CD4-positive, alpha-beta T cell treated with Interleukin-4 for 4 hours (primary cell): ENCODE measurements around the gene GPR148.
A peak's percentile ranks its signal among the peaks of the same experiment; 100 is the strongest.
"Not testable (repeated sequence)": the region's sequence is repeated elsewhere in the genome, so short reads cannot be mapped to it uniquely, and the experiment has no call there.

Experiments
- DNase-seq: peaks from one replicate; pipeline ENCODE4 v3.0.0-alpha.2; 2020

Gene GPR148, protein sequence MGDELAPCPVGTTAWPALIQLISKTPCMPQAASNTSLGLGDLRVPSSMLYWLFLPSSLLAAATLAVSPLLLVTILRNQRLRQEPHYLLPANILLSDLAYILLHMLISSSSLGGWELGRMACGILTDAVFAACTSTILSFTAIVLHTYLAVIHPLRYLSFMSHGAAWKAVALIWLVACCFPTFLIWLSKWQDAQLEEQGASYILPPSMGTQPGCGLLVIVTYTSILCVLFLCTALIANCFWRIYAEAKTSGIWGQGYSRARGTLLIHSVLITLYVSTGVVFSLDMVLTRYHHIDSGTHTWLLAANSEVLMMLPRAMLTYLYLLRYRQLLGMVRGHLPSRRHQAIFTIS

GRCh38 chr2:130728549-130729316 is at the start of gene GPR148:
GPR148 (plus strand) TSS chr2:130729070; CDS start chr2:130729152, 82 bp downstream.
- DNase-seq: no peak

DNA sequence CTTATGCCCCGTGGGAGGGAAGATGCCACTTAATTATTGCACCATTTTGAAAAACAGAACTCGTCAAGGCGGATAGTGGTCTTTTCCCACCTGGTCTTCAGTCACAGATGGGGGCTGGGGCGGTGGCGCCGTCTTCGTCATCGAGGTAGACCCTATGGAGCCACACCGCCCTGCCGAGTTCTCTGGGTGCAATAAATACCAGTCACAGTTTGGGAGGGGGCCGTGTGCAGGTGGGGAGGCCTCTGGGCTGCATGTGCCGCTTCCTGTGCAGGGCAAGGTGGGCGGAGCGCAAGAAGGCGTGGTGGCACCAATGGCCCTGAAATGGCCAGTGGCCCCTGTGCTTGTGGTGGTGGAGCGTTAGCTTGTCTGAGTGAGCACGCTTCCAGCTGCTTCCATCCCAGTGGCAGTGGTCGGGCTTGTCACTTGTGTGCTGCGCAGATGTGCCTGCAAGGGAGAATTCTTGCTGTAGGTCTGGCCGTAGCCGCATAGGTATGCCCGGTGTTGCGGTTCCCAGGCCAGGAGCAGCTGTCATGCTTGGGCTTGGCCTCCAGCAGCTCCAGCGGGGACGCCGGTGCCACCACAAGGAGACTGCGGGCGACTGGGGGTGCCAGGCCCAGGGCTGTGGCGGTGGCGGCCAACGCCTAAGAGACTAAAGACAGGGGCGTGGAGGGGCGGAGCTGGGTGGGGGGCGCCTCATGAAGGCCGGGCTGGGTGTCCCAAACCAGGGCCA is 36.7 kb upstream of the GPR148 start:
- DNase-seq: not testable (repeated sequence)

DNA sequence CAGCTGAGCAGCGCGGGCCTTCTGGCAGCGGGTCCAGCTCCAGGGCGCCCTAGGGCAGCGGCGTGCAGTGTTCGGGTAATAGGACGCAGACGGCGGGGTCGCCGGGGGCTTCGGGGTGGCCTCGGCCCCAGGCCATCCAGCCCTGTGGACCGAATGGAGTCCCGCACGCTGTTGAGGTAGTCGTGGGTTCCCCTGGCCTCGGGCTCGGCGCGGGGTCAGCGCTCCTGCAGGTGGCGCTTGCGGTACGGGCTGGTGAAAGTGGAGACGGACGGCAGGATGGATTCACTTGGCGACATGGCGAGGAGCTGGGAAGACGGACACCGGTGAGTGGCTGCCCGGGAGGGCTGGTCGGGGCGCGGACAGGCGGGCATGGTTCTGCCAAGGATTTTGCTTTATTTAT is 35.4 kb upstream of the GPR148 start:
- peak; percentile 2 for DNase-seq

GRCh38 chr2:130703250-130703649 is 25.6 kb upstream of the GPR148 start:
- not testable (repeated sequence) for DNase-seq

DNA sequence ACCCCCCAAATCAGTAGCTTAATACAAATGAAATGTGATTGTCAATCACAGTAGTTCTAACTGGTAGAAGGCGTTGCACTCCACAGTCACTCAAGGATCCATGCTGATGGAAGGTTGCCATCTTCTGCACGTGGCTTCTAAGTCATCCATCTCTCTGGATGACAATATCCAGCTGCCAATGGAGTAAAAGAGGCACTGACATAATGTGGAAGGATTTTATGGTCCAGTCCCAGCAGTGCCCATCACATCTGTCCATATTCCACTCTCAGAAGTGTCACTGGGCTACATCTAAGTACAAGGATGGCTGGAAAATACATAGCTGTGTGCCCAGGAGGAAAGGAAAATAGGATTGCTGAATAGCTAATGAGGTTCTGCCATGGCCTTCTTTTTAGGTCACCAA is 14.1 kb upstream of the GPR148 start:
- DNase-seq: not testable (repeated sequence)

GRCh38 chr2:130720036-130720435 is 8.8 kb upstream of the GPR148 start:
- DNase-seq: no peak

DNA sequence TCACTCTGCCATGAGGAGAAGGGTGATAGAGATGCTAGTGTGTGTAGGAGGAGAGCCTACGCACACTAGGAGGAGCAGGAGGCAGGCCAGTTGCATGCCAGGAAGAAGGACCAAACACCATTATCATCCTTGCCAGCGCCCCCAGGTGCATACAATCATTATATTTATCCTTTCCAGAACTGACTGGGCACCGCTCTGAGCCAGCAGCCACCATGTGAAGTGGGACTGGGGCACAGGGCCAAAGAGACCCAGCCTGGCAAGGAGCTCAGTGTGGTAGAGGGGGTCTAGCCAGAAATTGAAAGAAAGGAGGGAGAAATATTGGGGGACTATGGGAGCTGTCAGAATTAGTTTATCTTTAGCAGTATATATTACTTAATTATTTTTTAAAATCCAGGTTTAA is 8.3 kb upstream of the GPR148 start:
- DNase-seq: no peak

GRCh38 chr2:130724455-130724854 is 4.4 kb upstream of the GPR148 start:
- DNase-seq: no peak

DNA sequence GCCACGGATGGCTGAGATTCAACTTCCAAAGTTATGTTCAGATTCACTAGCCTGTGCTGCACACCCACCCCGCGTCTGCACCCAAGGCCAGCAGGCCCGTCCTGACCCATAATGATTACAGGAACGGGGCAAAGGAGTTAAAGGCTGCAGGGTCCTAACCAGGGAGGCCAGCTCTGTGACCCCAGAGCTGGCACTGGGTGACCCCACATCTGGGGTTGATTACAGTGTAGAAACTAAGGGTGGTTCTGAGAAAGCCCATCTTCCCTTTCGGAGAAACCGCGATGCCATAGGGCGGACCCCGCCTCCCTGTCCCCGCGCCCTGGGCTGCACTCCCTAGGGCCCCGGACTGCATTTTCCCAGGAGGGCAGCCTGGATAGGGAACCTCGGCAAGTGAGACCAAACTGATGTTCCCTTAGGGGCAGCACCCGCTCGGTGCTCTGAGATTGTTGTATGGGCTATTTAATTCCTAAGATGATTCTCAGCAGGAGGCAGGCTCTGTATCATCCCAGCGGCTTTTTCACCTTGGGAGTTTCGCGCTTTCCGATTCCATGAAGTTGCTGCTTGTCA is 2.2 kb upstream of the GPR148 start:
- no peak for DNase-seq

- DNase-seq: peak; percentile 88
Observed at GRCh38 chr2:130727286-130727924, 1.5 kb upstream of the GPR148 start.

DNA sequence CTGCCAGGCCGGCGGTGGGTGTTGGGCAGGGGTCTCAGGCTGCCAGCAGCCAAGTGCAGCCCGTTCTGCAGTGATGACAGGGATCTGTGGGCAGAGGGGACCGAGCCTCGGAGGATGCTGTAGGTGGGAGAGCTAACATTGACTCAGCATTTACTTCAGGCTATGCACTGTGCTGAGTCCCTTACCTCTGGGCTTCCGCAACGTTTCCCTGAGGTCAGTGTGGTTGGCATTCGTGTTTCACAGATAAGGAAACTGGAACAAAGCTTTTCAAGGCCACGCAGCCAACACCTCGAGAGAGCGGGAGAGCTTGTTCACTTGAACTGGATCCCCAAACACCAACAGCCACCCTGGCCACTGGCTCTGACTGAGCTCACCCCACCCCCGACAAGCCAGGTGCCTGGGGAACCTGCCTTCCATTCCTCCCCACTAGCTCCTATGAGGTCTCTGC is 839 bp upstream of the GPR148 start:
- peak; percentile 39 for DNase-seq

GRCh38 chr2:130729322-130730299 is 741 bp downstream of the GPR148 start:
- no peak for DNase-seq

DNA sequence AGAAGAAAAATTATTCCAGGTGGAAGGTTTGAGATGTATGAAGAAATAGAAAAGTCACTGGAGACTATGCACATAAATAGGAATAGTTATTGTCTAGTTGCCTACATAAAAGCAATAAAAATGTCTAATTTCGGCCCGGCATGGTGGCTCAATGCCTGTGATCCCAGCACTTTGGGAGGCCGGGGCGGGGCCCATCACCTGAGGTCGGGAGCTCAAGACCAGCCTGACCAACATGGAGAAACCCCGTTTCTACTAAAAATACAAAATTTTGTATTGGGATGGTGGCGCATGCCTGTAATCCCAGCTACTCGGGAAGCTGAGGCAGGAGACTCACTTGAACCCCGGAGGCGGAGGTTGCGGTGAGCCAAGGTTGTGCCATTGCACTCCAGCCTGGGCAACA is 3.4 kb downstream of the GPR148 start:
- not testable (repeated sequence) for DNase-seq

DNA sequence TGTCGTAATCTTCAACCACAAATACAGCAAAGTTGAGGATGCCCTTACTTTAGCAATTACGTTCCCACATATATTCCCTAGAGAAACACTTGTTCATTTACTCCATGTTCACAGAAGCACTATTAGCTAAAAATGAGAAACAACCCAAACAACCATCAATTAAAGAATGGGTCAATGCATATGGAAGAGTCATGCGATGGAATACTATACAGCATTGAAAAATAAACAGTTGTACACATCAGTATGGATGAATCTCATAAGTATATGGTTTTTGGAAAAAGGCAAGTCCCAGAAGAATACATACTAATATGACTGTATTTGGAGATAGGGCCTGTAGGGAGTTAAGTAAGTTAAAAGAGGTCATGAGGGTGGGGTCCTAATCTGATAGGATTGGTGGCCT is 6.3 kb downstream of the GPR148 start:
- no peak for DNase-seq

DNA sequence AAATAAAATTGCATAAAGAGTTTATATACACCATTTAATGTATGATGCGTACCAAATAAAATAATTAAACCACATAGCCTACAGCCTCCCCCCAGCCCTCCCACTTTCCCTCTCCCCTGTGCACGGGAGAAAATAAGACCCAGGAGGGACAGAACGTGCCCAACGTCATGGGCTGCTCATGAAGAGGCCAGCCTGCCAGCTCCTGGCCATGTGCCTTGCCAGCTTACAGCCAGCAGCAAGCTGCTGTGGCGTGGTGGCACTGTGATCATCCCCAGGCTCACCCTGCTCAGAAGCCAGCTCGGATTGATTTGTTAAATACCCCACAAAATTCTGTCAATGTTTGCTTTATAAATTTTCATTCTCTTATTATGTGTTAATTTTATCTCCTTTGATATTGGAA is 7.6 kb downstream of the GPR148 start:
- no peak for DNase-seq

GRCh38 chr2:130737592-130737991 is 8.7 kb downstream of the GPR148 start:
- DNase-seq: no peak

- no peak for DNase-seq
Observed at GRCh38 chr2:130740671-130741070, 11.8 kb downstream of the GPR148 start.

DNA sequence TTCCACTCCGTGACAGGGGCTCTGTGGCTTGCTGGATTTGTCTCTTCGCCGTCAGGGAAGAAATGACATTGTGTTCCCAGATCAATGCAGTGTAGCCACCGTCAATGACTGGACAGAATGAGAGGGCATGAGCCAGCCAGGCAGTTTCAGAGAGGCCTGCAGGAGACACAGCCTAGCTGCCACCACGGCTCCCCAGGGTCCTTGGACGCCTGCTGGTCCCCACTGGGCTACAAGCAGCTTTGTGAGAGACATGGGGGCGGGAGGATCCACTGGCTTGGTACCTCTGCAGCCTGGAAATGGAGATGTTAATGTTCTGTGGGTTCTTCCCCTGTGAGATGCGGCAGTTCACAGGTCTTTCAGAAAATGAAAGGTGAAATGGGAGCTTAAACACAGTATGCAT is 14.4 kb downstream of the GPR148 start:
- DNase-seq: no peak

DNA sequence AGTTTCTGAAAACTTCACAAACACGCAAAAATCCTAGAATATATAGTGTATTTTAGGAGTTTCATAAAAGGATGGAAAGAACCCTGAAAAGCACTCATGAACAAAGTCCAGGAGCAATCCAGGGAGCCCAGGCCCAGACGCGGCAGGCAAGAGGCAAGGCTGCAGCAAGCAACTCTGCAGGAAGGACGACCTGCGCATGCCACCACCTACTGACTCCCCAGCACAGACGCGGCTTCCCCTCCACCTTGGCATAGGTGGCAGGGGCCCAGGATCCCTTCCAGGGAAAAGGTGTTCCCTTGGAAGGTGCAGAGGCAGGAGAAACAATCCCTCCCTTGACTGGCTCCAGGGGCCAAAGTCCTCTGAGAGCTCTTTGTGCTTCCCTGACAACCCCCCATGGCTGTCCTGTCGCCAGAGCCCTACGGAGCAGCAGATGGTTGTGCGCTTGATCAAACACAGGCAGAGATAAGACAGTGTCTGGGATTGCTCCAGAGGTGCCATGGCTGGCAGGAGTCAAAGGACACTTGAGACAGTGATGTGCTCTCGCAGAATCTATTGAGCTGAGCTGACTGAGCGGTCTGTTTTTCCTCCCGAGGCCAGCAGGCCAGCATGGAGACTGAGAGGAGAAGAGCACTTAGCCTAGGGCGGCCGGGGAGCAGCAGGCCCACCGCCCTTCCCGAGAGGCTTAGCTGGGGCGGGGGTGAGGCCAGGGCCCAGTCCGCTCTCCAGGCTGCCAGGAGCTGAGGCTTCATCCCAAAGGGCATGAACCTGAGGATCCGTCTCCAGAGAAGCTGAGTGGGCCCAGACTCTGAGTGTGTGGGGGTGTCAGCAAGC is 15.6 kb downstream of the GPR148 start:
- DNase-seq: no peak

GRCh38 chr2:130749078-130749477 is 20.2 kb downstream of the GPR148 start:
- DNase-seq: no peak
